ENCODE data around the gene ARHGAP33. TPM values are rescaled to one million over a fixed set of nuclear protein-coding genes. Genes with fewer than 3 reads are reported as not detected.

The ARHGAP33 gene
- total RNA-seq, 4 donors from 2014 or later, result 3.1 to 22.6 (median 5.5) TPM

GRCh38 chr19:35801828-35802227 is 26.5 kb downstream of the ARHGAP33 start:
- H3K9me3 ChIP-seq, result no peaks in the 10 kb centered on the region
- TF ChIP-seq POLR2AphosphoS5 (IDR thresholded peaks at IDR 0.05) (no peak), POLR2A (IDR thresholded peaks at IDR 0.05) (no peak)
- WGBS, 2 donors (ENCODE audit: low coverage in 1 of 2), result 40 to 65% methylated on average over 1 to 2 of the region's 3 CpGs

GRCh38 chr19:35805526-35806102 is 30.2 kb downstream of the ARHGAP33 start:
- Histone ChIP-seq H3K4me1 (no peaks in the 10 kb centered on the region), H3K9me3 (no peaks in the 10 kb centered on the region), H3K27ac (no peak overlapping the region), H3K4me3 (no peak overlapping the region), H3K27me3 (peaks cover 53% of the 10 kb centered on the region), H3K36me3 (no peaks in the 10 kb centered on the region)
- 80% methylated on average over 1 of the region's 5 CpGs; no CpG with 5 or more reads in 1 of the 2 donors for WGBS, 2 donors (ENCODE audit: low coverage in 1 of 2)
- no peak for TF ChIP-seq EP300 (IDR thresholded peaks at IDR 0.05)
- TF ChIP-seq POLR2A (IDR thresholded peaks at IDR 0.05), result no peak
- TF ChIP-seq CTCF (IDR thresholded peaks at IDR 0.05), result no peak
- no peak for TF ChIP-seq POLR2AphosphoS5 (IDR thresholded peaks at IDR 0.05)
- ATAC-seq, result no peak

More at GRCh38 chr19:35801828-35802227, 26.5 kb downstream of the ARHGAP33 start:
- peaks cover 0 to 8% (median 0%) of the 10 kb centered on the region in 3 donors for H3K4me1 ChIP-seq
- H3K4me3 ChIP-seq, result no peak overlapping the region
- peaks cover 67% of the 10 kb centered on the region for H3K27me3 ChIP-seq
- no peak overlapping the region for H3K27ac ChIP-seq
- ATAC-seq, result no peak
- H3K36me3 ChIP-seq, result no peaks in the 10 kb centered on the region

GRCh38 chr19:35806597-35806996 is 31.2 kb downstream of the ARHGAP33 start:
- no CpG with 5 or more reads among the region's 18 CpGs for WGBS, 2 donors (ENCODE audit: low coverage in 1 of 2)
- H3K27me3 ChIP-seq, result peaks cover 52% of the 10 kb centered on the region
- H3K27ac ChIP-seq, result no peak overlapping the region
- TF ChIP-seq POLR2A (IDR thresholded peaks at IDR 0.05), result no peak
- TF ChIP-seq POLR2AphosphoS5 (IDR thresholded peaks at IDR 0.05), result no peak
- TF ChIP-seq CTCF (IDR thresholded peaks at IDR 0.05), result no peak
- TF ChIP-seq EP300 (IDR thresholded peaks at IDR 0.05), result no peak
- no peak for ATAC-seq
- H3K9me3 ChIP-seq, result no peaks in the 10 kb centered on the region
- no peak overlapping the region for H3K4me3 ChIP-seq
- no peaks in the 10 kb centered on the region for H3K4me1 ChIP-seq
- H3K36me3 ChIP-seq, result no peaks in the 10 kb centered on the region

- Histone ChIP-seq H3K9me3 (no peaks in the 10 kb centered on the region), H3K27me3 (peaks cover 61% of the 10 kb centered on the region), H3K36me3 (no peaks in the 10 kb centered on the region), H3K4me3 (no peak overlapping the region), H3K27ac (no peak overlapping the region), H3K4me1 (no peaks in the 10 kb centered on the region)
- TF ChIP-seq POLR2A (IDR thresholded peaks at IDR 0.05), result no peak
- no peak for TF ChIP-seq POLR2AphosphoS5 (IDR thresholded peaks at IDR 0.05)
- no peak for TF ChIP-seq EP300 (IDR thresholded peaks at IDR 0.05)
- TF ChIP-seq CTCF (IDR thresholded peaks at IDR 0.05), result no peak
- 93 to 94% methylated on average over 3 to 5 of the region's 5 CpGs for WGBS, 2 donors (ENCODE audit: low coverage in 1 of 2)
- no peak for ATAC-seq
These were observed 32.3 kb downstream of the ARHGAP33 start for GRCh38 chr19:35807633-35808032.

- Histone ChIP-seq H3K27ac (no peak overlapping the region), H3K4me1 (no peaks in the 10 kb centered on the region), H3K4me3 (no peak overlapping the region), H3K27me3 (peaks cover 72% of the 10 kb centered on the region), H3K36me3 (no peaks in the 10 kb centered on the region), H3K9me3 (no peaks in the 10 kb centered on the region)
- TF ChIP-seq CTCF (IDR thresholded peaks at IDR 0.05) (no peak), POLR2A (IDR thresholded peaks at IDR 0.05) (no peak)
- ATAC-seq, result no peak
- WGBS, 2 donors (ENCODE audit: low coverage in 1 of 2), result 50% methylated on average over 4 of the region's 18 CpGs; no CpG with 5 or more reads in 1 of the 2 donors
These were observed 36.2 kb downstream of the ARHGAP33 start for GRCh38 chr19:35811317-35812219.
